H1 (cell line): ENCODE measurements around the gene ACOT7. TPM values are rescaled to one million over a fixed set of nuclear protein-coding genes. Genes with fewer than 3 reads are reported as not detected.

Source experiments
- CTCF ChIA-PET: fragments of 300-600 bp; sonication (Branson Sonifier 250); formaldehyde crosslinking; loops from one replicate; lab custom pipeline; 2021; ENCODE audit not compliant: partially characterized antibody; lab: Charles Lee
- POLR2A ChIA-PET: fragments of 300-600 bp; sonication (Branson Sonifier 250); formaldehyde crosslinking; loops from one replicate; lab custom pipeline; 2021; ENCODE audit warnings: inconsistent platforms; ENCODE audit not compliant: partially characterized antibody; lab: Charles Lee
- DNase-seq, 2 experiments: peaks; one replicate each; pipeline versions ENCODE4 v3.0.0 to v3.0.0-alpha.2; 2010 to 2022; ENCODE audit warnings: low spot score in 2 of 2, low read depth in 1 of 2, mixed read lengths in 1 of 2
- FAIRE-seq: peaks from 2 replicates; lab custom pipeline; 2011; peaks lifted over from hg19 to GRCh38; lab: Jason Lieb, UNC
- H2AFZ ChIP-seq: 2 replicates; pipeline ENCODE4 v1.8.1; 2012; ENCODE audit warnings: low read length, inconsistent platforms
- H2AK5ac ChIP-seq: 2 replicates; pipeline ENCODE4 v1.6.1; 2013; ENCODE audit warnings: low read depth, low read length
- H2BK120ac ChIP-seq: replicated peaks from 2 replicates; pipeline ENCODE3; 2013; ENCODE audit warnings: low read depth, low read length, inconsistent platforms
- H2BK12ac ChIP-seq: 2 replicates; pipeline ENCODE4 v1.6.1; 2013; ENCODE audit warnings: low read depth, low read length
- H2BK15ac ChIP-seq: 2 replicates; pipeline ENCODE4 v1.6.1; 2013; ENCODE audit warnings: low read length
- H2BK20ac ChIP-seq: 2 replicates; pipeline ENCODE4 v1.6.1; 2013; ENCODE audit warnings: low read length
- H2BK5ac ChIP-seq: 2 replicates; pipeline ENCODE4 v1.6.1; 2013; ENCODE audit warnings: low read depth, low read length
- H3K14ac ChIP-seq: 2 replicates; pipeline ENCODE4 v1.6.1; 2013; ENCODE audit warnings: inconsistent platforms; ENCODE audit not compliant: insufficient read length
- H3K18ac ChIP-seq: 2 replicates; pipeline ENCODE4 v1.6.1; 2013; ENCODE audit warnings: low read length; ENCODE audit errors: extremely low read depth
- H3K23ac ChIP-seq: 2 replicates; pipeline ENCODE4 v1.6.1; 2013; ENCODE audit warnings: inconsistent platforms; ENCODE audit not compliant: insufficient read length
- H3K23me2 ChIP-seq: 2 replicates; pipeline ENCODE4 v1.6.1; 2013; ENCODE audit warnings: low read depth, low read length
- H3K27ac ChIP-seq: 2 replicates; pipeline ENCODE4 v1.6.1; 2011; ENCODE audit warnings: low read depth, low read length, inconsistent platforms
- H3K27me3 ChIP-seq, 4 experiments: replicated peaks in 1 of 4; 1 replicate in 1 of 4; 2 replicates in 3 of 4; pipeline versions ENCODE4 v1.6.1 to v1.8.1; 2011 to 2013; ENCODE audit warnings: low read length in 3 of 4, mild to moderate bottlenecking in 3 of 4, inconsistent platforms in 2 of 4, mixed read lengths in 2 of 4, moderate library complexity in 1 of 4; ENCODE audit not compliant: control insufficient read depth in 3 of 4, insufficient read depth in 3 of 4; ENCODE audit errors: extremely low read depth in 1 of 4
- H3K36me3 ChIP-seq, 4 experiments: 2 replicates each; pipeline versions ENCODE4 v1.6.1 to v1.8.1; 2011 to 2013; ENCODE audit warnings: mild to moderate bottlenecking in 4 of 4, low read length in 3 of 4, moderate library complexity in 2 of 4, control low read depth in 1 of 4, inconsistent platforms in 1 of 4; ENCODE audit not compliant: insufficient read depth in 4 of 4, control insufficient read depth in 2 of 4
- H3K4ac ChIP-seq: replicated peaks from 2 replicates; pipeline ENCODE3; 2013; ENCODE audit warnings: low read length, low read depth, mixed read lengths, inconsistent platforms; ENCODE audit not compliant: insufficient read length
- H3K4me1 ChIP-seq, 4 experiments: replicated peaks in 1 of 4; 1 replicate in 1 of 4; 2 replicates in 3 of 4; pipeline versions ENCODE4 v1.6.1 to v1.8.1; 2011 to 2013; ENCODE audit warnings: low read length in 3 of 4, inconsistent platforms in 2 of 4, mixed read lengths in 1 of 4; ENCODE audit not compliant: insufficient read depth in 4 of 4, control insufficient read depth in 3 of 4
- H3K4me2 ChIP-seq, 2 experiments: 2 replicates each; pipeline versions ENCODE4 v1.6.1 to v1.8.1; 2011 to 2013; ENCODE audit warnings: low read depth in 2 of 2, low read length in 2 of 2, control low read depth in 1 of 2, inconsistent platforms in 1 of 2, mild to moderate bottlenecking in 1 of 2; ENCODE audit not compliant: insufficient read depth in 1 of 2
- H3K4me3 ChIP-seq, 4 experiments: fragments of 200-600, 300-600 bp in 1 of 4; sonication (generic), shearing (Covaris generic), sonication (Bioruptor Twin) in 1 of 4; 2 replicates each; pipeline versions ENCODE4 v1.5.1 to v1.8.1; 2011 to 2016; ENCODE audit warnings: low read length in 4 of 4, low read depth in 3 of 4, control low read depth in 2 of 4, inconsistent platforms in 2 of 4, mild to moderate bottlenecking in 2 of 4, mixed read lengths in 1 of 4, moderate library complexity in 1 of 4; ENCODE audit not compliant: insufficient read depth in 2 of 4; ENCODE audit errors: extremely low read depth in 1 of 4
- H3K56ac ChIP-seq: replicated peaks from 2 replicates; pipeline ENCODE3; 2013; ENCODE audit warnings: low read depth, mild to moderate bottlenecking, mixed read lengths, low read length, inconsistent platforms; ENCODE audit not compliant: insufficient read length
- H3K79me1 ChIP-seq: 2 replicates; pipeline ENCODE4 v1.6.1; 2013; ENCODE audit warnings: low read depth, low read length, control low read depth
- H3K79me2 ChIP-seq, 2 experiments: 2 replicates each; pipeline versions ENCODE4 v1.6.1 to v1.8.1; 2012 to 2013; ENCODE audit warnings: low read length in 2 of 2, mild to moderate bottlenecking in 2 of 2, inconsistent platforms in 1 of 2; ENCODE audit not compliant: insufficient read depth in 2 of 2, control insufficient read depth in 1 of 2
- H3K9ac ChIP-seq, 4 experiments: replicated peaks in 1 of 4; 1 replicate in 1 of 4; 2 replicates in 3 of 4; pipeline versions ENCODE4 v1.6.1 to v1.8.1; 2011 to 2013; ENCODE audit warnings: low read depth in 3 of 4, low read length in 3 of 4, control low read depth in 2 of 4, mild to moderate bottlenecking in 2 of 4, moderate library complexity in 2 of 4, inconsistent platforms in 1 of 4; ENCODE audit errors: extremely low read depth in 1 of 4
- H3K9me3 ChIP-seq, 2 experiments: 2 replicates each; pipeline versions ENCODE4 v1.6.1 to v1.8.1; 2012 to 2013; ENCODE audit warnings: mild to moderate bottlenecking in 2 of 2, moderate library complexity in 2 of 2, control low read depth in 1 of 2, inconsistent platforms in 1 of 2, low read depth in 1 of 2, low read length in 1 of 2, mixed read lengths in 1 of 2; ENCODE audit not compliant: insufficient read depth in 2 of 2
- H4K20me1 ChIP-seq, 2 experiments: replicated peaks in 1 of 2; 2 replicates each; pipeline versions ENCODE3 to v1.8.1; 2011 to 2013; ENCODE audit warnings: inconsistent platforms in 2 of 2, low read length in 2 of 2, mild to moderate bottlenecking in 1 of 2; ENCODE audit not compliant: insufficient read depth in 2 of 2, control insufficient read depth in 1 of 2
- H4K5ac ChIP-seq: 2 replicates; pipeline ENCODE4 v1.6.1; 2013; ENCODE audit warnings: low read length, low read depth, mixed read lengths, inconsistent platforms; ENCODE audit not compliant: insufficient read length
- H4K8ac ChIP-seq: 2 replicates; pipeline ENCODE4 v1.8.0; 2013; ENCODE audit warnings: mild to moderate bottlenecking, moderate library complexity, low read length, inconsistent platforms; ENCODE audit not compliant: insufficient read depth; ENCODE audit errors: extremely low read depth
- H4K91ac ChIP-seq: replicated peaks from 2 replicates; pipeline ENCODE3; 2013; ENCODE audit warnings: low read length, mixed read lengths, inconsistent platforms; ENCODE audit not compliant: insufficient read length
- CTCF ChIP-seq, 3 experiments: IDR thresholded peaks; 1 replicate in 2 of 3; 2 replicates in 1 of 3; pipeline versions ENCODE4 v1.5.1 to v1.6.1; 2011; ENCODE audit warnings: low read length in 3 of 3, mild to moderate bottlenecking in 3 of 3, inconsistent platforms in 2 of 3, low read depth in 1 of 3, moderate library complexity in 1 of 3; ENCODE audit not compliant: insufficient read depth in 1 of 3; ENCODE audit errors: control extremely low read depth in 1 of 3
- KDM1A ChIP-seq: fragments of 200-600, 300-600 bp; sonication (generic); IDR thresholded peaks from 2 replicates; pipeline ENCODE4 v1.7.1; 2016; ENCODE audit warnings: mild to moderate bottlenecking, low read length, borderline replicate concordance
- MAFK ChIP-seq: IDR thresholded peaks from 2 replicates; pipeline ENCODE4 v1.6.1; 2012; ENCODE audit warnings: low read depth, mild to moderate bottlenecking, improper control_type of control experiment, low read length
- MAX ChIP-seq: IDR thresholded peaks from 2 replicates; pipeline ENCODE4 v1.6.1; 2012; ENCODE audit warnings: inconsistent platforms
- NRF1 ChIP-seq: IDR thresholded peaks from 2 replicates; pipeline ENCODE4 v1.6.1; 2011; ENCODE audit warnings: mild to moderate bottlenecking, low read depth, low read length, improper control_type of control experiment
- POU5F1 ChIP-seq: IDR thresholded peaks from 2 replicates; pipeline ENCODE4 v1.6.1; 2011; ENCODE audit warnings: low read depth, mild to moderate bottlenecking, low read length, moderate library complexity
- SIN3A ChIP-seq, 2 experiments: IDR thresholded peaks in 1 of 2; conservative IDR thresholded peaks in 1 of 2; 2 replicates each; pipeline ENCODE4 v1.6.1; 2011 to 2012; ENCODE audit warnings: low read length in 2 of 2, improper control_type of control experiment in 1 of 2, low read depth in 1 of 2, mild to moderate bottlenecking in 1 of 2
- SIX5 ChIP-seq: IDR thresholded peaks from 2 replicates; pipeline ENCODE4 v1.6.1; 2011; ENCODE audit warnings: mild to moderate bottlenecking, low read depth, low read length
- ZNF274 ChIP-seq: IDR thresholded peaks from 2 replicates; pipeline ENCODE4 v1.7.0; 2012; ENCODE audit warnings: low read length, borderline replicate concordance; ENCODE audit errors: extremely low read depth
- WGBS, 2 experiments: shearing (Covaris generic) in 1 of 2; methylation state at CpG; one replicate each; pipeline versions ENCODE4 v1.1.6 to v1.1.7; 2013 to 2015; ENCODE audit warnings: low lambda C conversion rate in 2 of 2, mixed read lengths in 2 of 2, inconsistent platforms in 1 of 2, low coverage in 1 of 2, missing lambda C conversion rate in 1 of 2; ENCODE audit not compliant: insufficient replicate concordance in 2 of 2, insufficient coverage in 1 of 2, insufficient read length in 1 of 2; ENCODE audit errors: extremely low coverage in 1 of 2, missing lambda C conversion rate in 1 of 2; 5-methylcytosine and 5-hydroxymethylcytosine counted together
- polyA plus RNA-seq, 7 experiments: library from polyadenylated mRNA; depleted of rRNA in 3 of 7; stranded (reverse) in 5 of 7; unstranded in 2 of 7; fragments of >200 nt in 5 of 7; fragments of 200-250 nt in 2 of 7; gene quantifications; 1 replicate in 5 of 7; 2 replicates in 1 of 7; 4 replicates in 1 of 7; pipeline versions ENCODE4 v1.2.1 to v1.2.3, GENCODE V29; 2011 to 2013; ENCODE audit warnings: missing spikeins in 2 of 7, mixed read lengths in 2 of 7
- total RNA-seq: library from RNA; stranded (reverse); fragmentation: NEBNext Ultra II Directional; extraction: Animal tissue kit (Norgen Biotek cat#: 25700); gene quantifications from 2 replicates; pipeline ENCODE4 v1.2.1, GENCODE V29; 2021

ACOT7 gene
- total and polyA plus RNA-seq, 2 of the 8 experiments (the other 6 are each of a cell fraction or from before 2014, with no cell fraction given), result 151 to 214 TPM

- Histone ChIP-seq H2BK12ac (no peak overlapping the region), H3K9me3 (no peaks in the 10 kb centered on the region), H2BK120ac (no peak overlapping the region), H3K36me3 (no peaks in the 10 kb centered on the region), H4K20me1 (peaks cover 3 to 4% of the 10 kb centered on the region in 2 experiments), H2BK5ac (no peak overlapping the region), H3K4ac (no peak overlapping the region), H3K14ac (no peak overlapping the region), H3K4me3 (no peak overlapping the region), H2BK15ac (no peak overlapping the region), H3K18ac (no peak overlapping the region), H3K27ac (no peak overlapping the region), H2BK20ac (no peak overlapping the region), H3K9ac (no peak overlapping the region), H4K91ac (no peak overlapping the region), H4K5ac (no peak overlapping the region), H3K4me1 (peaks cover 0 to 8% (median 3%) of the 10 kb centered on the region in 4 experiments; a peak in 4 of 7 replicates), H3K56ac (no peak overlapping the region), H3K79me2 (no peaks in the 10 kb centered on the region), H3K79me1 (peaks cover 3% of the 10 kb centered on the region; the same call in 1 of the 2 replicates), H3K23ac (no peak overlapping the region), H3K4me2 (no peak overlapping the region), H3K23me2 (no peaks in the 10 kb centered on the region), H2AFZ (no peak overlapping the region), H3K27me3 (no peaks in the 10 kb centered on the region), H4K8ac (no peak overlapping the region), H2AK5ac (no peak overlapping the region)
- FAIRE-seq, result no peak
- DNase-seq, result peak in 1 of 2 experiments; percentile 71
- WGBS, 2 experiments, result 96% methylated on average over 26 of the region's 33 CpGs; no CpG with 5 or more reads in 1 of the 2 experiments
- POLR2A ChIA-PET, result interaction anchor here (1.3 kb wide), 1 partner anchor 43 kb away, joined by 3 read pairs; no protein-coding TSS in a partner anchor
- CTCF ChIA-PET, result interaction anchor here (0.7 to 10.6 kb wide), 19 partner anchors 7 to 157 kb away, joined by 3 to 122 read pairs (median 4); partner anchors contain the start of gene GPR153
- TF ChIP-seq MAX, result no peak
- TF ChIP-seq SIX5, result no peak
- TF ChIP-seq CTCF (IDR thresholded peaks at IDR 0.05; ENCODE audit: control extremely low read depth in 1 of 3, insufficient read depth in 1 of 3, low read depth in 1 of 3, low read length in 3 of 3), result peak in 2 of 3 experiments; percentile 82 to 84; a peak in 3 of 4 replicates
- TF ChIP-seq MAFK, result no peak
- no peak for TF ChIP-seq POU5F1
- no peak for TF ChIP-seq NRF1
- no peak for TF ChIP-seq KDM1A
- TF ChIP-seq ZNF274, result no peak
- 0 out of 4 replicates have a peak, but pooled peaks of 1 of the 2 experiments have one; percentile 22 for TF ChIP-seq SIN3A (conservative IDR thresholded peaks at IDR 0.05 in 1 of 2, IDR thresholded peaks at IDR 0.05 in 1 of 2; ENCODE audit: low read depth in 1 of 2, low read length in 2 of 2)
These were observed 112.7 kb downstream of the ACOT7 start for GRCh38 chr1:6280761-6281451.
